Measurements from ENCODE around the gene SPOCD1.

SPOCD1 gene

DNA sequence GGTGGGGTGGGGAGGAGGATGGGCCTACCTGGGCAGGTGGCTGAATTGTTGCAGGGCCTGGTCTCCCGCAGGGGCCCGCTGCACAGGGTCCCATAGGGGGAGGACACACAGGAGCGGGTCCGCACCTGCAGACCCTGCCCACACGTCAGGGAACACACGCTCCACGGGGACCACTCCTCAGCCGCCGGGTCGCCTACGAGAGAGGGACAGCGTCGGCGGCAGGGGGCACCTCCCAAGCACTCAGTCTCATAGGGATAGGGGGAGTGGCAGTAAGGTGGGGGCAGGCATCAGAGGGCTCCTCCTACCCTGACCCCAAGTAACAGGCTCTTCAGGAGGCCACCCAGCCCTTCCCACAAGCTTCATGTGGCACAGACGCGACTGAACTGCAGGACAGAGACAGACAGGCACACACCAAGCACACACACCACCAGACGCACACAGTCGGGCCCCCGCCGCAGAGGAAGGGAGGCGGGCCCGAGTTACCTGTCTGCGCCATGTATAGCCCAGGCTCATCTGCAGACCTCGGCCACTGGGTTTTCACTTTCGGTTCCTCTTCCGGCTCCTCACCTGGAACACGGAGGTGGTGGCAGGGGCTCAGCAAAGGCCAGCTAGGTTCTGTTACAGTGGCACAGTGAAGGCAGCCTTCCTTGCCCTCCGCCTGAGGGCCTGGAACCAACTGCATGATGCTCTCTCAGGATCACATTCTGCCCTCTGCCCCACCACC lies 71.5 kb downstream of the SPOCD1 start:
- peaks cover 3% of the 10 kb centered on the region for H3K4me1 ChIP-seq (ENCODE audit: insufficient read depth, low read length, poor library complexity, severe bottlenecking)
- no peaks in the 10 kb centered on the region for H3K9me3 ChIP-seq (ENCODE audit: insufficient read depth, low read depth, low read length)
- H3K4me2 ChIP-seq (ENCODE audit: low read depth, low read length, poor library complexity, severe bottlenecking): no peak overlapping the region

GRCh38 chr1:31742462-31743212 lies 73.2 kb downstream of the SPOCD1 start:
- Histone ChIP-seq H3K4me2 (ENCODE audit: low read depth, low read length, poor library complexity, severe bottlenecking) (no peak overlapping the region), H3K4me1 (ENCODE audit: insufficient read depth, low read length, poor library complexity, severe bottlenecking) (peaks cover 3% of the 10 kb centered on the region)

More for the DNA sequence above, 71.5 kb downstream of the SPOCD1 start:
- Histone ChIP-seq H3K36me3 (ENCODE audit: insufficient read depth, low read length) (no peaks in the 10 kb centered on the region), H3K9ac (ENCODE audit: low read depth, low read length, poor library complexity, severe bottlenecking) (no peak overlapping the region), H3K9me2 (replicated peaks; ENCODE audit: low read depth, low read length) (no peaks in the 10 kb centered on the region), H3K4me3 (ENCODE audit: low read length, poor library complexity, severe bottlenecking) (no peak overlapping the region), H2AFZ (ENCODE audit: low read length) (no peak overlapping the region), H3K27me3 (ENCODE audit: insufficient read depth, low read length, poor library complexity, severe bottlenecking) (no peaks in the 10 kb centered on the region), H4K20me1 (ENCODE audit: insufficient read depth, low read length, poor library complexity, severe bottlenecking) (no peaks in the 10 kb centered on the region), H3F3A (ENCODE audit: low read depth) (no peaks in the 10 kb centered on the region), H3K79me2 (ENCODE audit: insufficient read depth, low read length) (no peaks in the 10 kb centered on the region)
- TF ChIP-seq EZH2phosphoT487 (IDR thresholded peaks at IDR 0.05; ENCODE audit: borderline replicate concordance) (no peak), CTCF (conservative IDR thresholded peaks at IDR 0.05; ENCODE audit: low read length) (no peak)

More at GRCh38 chr1:31742462-31743212, 73.2 kb downstream of the SPOCD1 start:
- no peaks in the 10 kb centered on the region for H4K20me1 ChIP-seq (ENCODE audit: insufficient read depth, low read length, poor library complexity, severe bottlenecking)
- no peak overlapping the region for H3K4me3 ChIP-seq (ENCODE audit: low read length, poor library complexity, severe bottlenecking)
- no peaks in the 10 kb centered on the region for H3K9me3 ChIP-seq (ENCODE audit: insufficient read depth, low read depth, low read length)
- H3K27me3 ChIP-seq (ENCODE audit: insufficient read depth, low read length, poor library complexity, severe bottlenecking): no peaks in the 10 kb centered on the region
- H3F3A ChIP-seq (ENCODE audit: low read depth): no peaks in the 10 kb centered on the region
- no peak for TF ChIP-seq EZH2phosphoT487 (IDR thresholded peaks at IDR 0.05; ENCODE audit: borderline replicate concordance)
- no peak for TF ChIP-seq CTCF (conservative IDR thresholded peaks at IDR 0.05; ENCODE audit: low read length)
- no peak overlapping the region for H2AFZ ChIP-seq (ENCODE audit: low read length)
- no peaks in the 10 kb centered on the region for H3K9me2 ChIP-seq (replicated peaks; ENCODE audit: low read depth, low read length)
- no peak overlapping the region for H3K9ac ChIP-seq (ENCODE audit: low read depth, low read length, poor library complexity, severe bottlenecking)
- no peaks in the 10 kb centered on the region for H3K79me2 ChIP-seq (ENCODE audit: insufficient read depth, low read length)
- H3K36me3 ChIP-seq (ENCODE audit: insufficient read depth, low read length): no peaks in the 10 kb centered on the region
